Putamen (tissue), 1 donor: ENCODE data around the gene ZFHX3.

Experiments
- DNase-seq: peaks from one replicate; pipeline ENCODE4 v3.0.0-alpha.2; 2016; ENCODE audit warnings: low spot score

ZFHX3 gene

GRCh38 chr16:73037331-73037745 lies 10.6 kb downstream of the ZFHX3 start:
- no peak for DNase-seq

GRCh38 chr16:73036074-73036826 lies 11.7 kb downstream of the ZFHX3 start:
- no peak for DNase-seq

GRCh38 chr16:73034374-73034773 lies 13.6 kb downstream of the ZFHX3 start:
- no peak for DNase-seq

DNA sequence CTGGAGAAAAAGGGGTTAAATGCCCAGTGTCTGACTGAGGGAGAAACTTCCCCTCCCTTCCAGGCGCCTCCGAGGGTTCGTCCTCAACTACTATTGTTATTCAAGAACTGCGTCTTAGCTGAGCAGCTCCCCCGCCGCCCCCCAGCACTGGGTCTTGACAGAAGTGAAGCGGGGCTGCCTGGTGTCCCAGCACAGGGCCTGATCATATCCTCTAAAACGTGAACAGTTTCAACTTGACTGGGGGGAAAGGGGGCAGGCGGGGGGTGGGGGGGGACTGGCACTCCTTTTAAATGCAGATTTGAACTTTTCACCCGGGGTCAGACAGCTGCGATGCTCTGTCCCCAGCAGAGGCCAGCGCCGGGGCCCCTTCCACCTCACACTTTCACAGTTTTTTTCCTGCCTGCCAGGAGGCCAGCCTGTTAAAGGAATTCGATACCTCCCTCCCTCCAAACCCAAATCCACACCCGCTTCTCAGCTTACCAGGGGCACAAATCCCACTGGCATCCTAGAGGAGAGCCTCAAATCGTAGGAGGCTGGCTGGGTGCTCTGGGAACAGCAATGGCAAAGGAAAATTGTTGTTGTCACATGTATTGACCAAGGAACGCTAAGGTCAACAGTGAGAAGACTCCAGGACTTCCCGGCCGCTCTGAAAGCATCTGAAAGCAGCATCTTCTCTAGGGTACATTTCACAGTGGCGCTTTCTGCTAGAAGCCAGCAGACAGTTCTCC lies 14.5 kb downstream of the ZFHX3 start:
- DNase-seq, result no peak

GRCh38 chr16:73032541-73033270 lies 15.2 kb downstream of the ZFHX3 start:
- no peak for DNase-seq

DNA sequence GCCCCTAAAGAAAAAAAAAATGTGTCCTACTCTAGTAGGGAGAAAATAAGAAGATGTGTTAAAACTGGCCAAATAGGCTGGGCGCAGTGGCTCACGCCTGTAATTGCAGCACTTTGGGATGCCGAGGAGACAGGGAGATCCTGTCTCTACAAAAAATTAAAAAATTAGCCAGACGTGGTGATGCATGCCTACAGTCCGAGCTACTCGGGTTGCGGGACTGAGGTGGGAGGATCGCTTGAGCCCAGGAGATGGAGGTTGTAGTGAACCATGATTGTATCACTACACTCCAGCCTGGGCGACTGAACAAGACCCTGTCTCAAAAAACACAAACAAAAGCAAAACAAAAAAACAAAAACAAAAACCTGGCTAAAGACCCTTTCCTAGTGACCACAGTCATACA lies 15.9 kb downstream of the ZFHX3 start:
- DNase-seq, result no peak

- no peak for DNase-seq
Observed at GRCh38 chr16:73031155-73031866, 16.6 kb downstream of the ZFHX3 start.

DNA sequence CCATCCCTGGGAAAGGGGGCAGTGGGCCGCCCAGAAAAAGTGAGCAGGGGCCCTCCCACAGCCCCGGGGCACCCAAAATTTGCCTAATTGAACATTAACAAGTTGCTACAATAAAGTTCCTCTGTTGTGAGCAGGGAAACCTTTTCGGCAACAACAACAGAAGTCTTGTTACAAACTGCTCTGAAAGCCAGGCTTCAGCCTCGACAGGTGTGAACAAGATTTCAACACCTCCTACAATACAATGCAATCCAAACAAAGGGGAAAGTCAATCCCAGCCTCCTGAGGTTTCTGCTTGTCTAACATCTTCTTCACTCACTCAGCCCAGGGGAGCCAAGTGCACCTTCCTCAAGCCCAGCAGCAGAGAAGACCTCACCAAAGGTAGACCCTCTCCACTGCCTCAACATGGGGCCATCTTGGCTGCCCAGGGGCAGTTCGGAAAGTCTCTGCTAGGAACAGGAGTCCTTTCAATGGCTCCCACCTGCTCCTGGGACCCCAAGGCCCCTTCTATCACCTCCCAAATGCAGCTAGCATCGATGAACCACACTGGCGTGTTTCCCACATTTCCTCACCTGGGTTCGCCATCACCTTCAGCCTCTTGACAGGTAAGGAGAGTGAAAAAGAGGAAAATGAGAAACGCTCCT lies 19.1 kb downstream of the ZFHX3 start:
- no peak for DNase-seq

- no peak for DNase-seq
Observed at GRCh38 chr16:73028263-73028662, 19.7 kb downstream of the ZFHX3 start.

DNA sequence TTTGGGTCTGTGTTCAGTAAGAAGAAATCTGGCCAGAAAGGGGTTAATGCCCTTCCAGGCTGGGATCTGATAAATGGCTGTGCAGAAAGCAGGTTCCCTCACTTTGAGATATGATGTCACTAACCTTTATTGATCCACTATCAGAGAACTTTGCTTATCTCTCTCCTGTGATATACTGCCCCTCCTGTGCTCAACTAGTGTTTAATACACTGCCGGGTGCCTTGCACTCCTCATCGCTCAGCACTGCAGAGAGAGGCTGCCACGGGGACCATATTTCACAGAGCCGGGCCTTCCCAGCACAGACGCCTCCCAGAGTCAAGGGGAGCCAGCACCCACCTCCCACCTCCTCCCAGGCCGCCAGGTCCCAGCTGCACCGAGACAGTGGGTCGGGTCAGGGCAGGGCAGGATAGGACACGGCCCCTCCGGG lies 20.2 kb downstream of the ZFHX3 start:
- no peak for DNase-seq

DNA sequence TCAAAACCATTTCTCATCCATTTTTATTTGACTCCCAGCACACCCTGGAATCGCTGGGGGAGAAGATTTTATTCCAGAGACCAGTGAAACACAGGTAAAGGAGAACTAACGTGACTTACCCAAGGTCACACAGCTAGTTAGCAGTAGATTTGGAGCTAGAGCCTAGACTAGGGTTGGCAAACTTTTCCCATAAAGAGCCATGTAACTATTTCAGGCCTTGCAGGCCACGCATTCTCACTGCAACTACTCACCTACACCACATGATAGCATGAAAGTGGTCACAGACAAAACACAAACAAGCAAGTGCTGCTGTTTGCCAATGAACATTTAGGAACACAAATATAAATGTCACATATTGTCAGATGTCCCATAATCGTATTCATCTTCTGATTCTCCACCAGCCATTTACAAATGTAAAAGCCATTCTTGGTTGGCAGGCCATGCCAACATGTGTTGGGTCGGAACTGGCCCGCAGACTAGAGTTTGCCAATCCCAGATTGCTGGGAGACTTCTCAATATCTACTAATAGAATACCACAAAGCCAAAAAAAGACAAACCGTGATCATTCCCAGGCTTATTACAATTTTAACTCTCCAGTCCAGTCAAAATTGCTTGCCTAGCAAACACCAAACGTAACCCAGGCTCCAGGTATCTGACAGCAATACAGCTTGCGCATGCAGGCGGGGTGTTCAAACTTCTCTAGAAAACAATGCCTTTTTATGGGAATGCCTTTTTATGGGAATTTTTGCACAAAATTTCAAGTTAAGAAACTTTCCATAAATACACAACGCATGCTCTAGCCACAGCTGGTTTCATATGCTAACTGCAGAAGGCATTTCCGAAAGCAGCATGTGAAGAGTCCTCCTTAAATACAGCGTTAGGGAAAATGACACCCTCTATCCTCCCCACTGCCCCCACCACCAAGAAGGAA lies 20.9 kb downstream of the ZFHX3 start:
- DNase-seq, result no peak

DNA sequence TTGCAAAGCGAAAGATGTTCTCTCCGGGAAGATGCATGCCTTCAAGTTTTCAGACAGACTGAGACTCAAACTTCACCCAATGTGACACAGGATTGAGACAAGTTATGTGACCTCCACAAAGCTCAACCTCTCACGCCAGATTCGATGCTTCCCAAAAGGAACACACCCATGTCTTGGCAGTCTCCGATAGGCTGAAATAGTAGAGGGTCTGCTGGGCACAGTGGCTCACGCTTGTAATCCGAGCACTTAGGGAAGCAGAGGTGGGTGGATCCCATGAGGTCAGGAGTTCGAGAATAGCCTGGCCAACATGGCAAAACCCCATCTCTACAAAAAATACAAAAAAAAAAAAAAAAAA lies 22.1 kb downstream of the ZFHX3 start:
- no peak for DNase-seq

DNA sequence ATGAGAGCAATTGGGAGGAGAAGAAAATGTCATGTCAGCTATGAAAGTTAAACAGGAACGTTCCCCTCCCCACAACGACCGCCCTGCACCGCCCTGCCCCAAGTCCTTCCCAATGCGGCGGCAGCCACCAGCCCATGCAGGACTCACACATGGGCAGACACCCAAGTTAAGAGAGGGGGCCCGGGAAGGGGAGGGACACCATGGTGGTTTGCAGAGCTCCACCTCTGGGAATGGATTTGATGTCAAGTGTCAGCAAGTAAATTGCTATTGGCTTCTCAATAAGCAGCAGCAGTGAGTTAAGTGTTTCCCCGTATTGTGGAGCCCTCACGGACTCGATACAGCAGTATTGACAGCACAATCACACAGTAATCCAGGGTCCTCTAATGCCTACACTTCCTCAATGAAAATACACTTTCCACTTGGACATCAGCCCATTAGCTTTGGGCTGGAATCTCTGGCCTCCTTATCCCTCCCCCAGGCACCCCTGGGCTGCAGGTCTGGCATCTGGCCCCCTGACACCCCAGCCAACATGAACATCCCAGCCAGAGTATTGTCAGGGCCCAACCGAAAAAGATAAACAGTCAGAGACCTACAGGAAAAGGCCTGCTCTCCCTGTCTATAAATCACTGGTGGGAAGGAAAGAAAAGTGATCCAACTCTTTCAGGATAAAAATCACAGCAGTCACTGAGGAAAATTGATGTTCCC lies 22.6 kb downstream of the ZFHX3 start:
- no peak for DNase-seq

DNA sequence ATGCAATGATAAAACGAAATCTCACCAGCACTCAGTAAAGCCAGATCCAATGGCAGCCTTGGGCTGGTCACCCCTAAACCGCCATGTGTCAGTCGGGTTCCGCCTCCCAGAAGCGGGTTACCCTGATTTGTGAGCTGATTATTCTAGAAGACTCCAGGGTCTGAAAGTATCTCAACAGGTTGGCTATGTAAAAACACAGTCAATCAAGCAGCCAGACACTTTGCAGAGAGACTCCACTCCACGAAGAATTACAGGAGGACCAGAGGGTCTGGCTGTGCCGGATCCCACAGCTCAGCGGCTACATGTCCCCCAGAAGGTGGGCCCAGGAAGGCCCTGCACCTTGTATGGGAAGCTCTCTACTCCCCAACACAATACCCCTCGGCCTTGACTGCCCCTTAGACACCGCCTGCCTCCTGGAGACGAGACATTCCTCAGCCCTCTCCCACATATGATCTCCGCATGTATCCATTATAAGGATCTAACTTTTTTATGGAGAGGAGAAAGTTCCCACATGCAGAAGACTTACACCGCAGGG lies 23.3 kb downstream of the ZFHX3 start:
- DNase-seq, result no peak

- no peak for DNase-seq
Observed at GRCh38 chr16:73023752-73024570, 24.0 kb downstream of the ZFHX3 start.

DNA sequence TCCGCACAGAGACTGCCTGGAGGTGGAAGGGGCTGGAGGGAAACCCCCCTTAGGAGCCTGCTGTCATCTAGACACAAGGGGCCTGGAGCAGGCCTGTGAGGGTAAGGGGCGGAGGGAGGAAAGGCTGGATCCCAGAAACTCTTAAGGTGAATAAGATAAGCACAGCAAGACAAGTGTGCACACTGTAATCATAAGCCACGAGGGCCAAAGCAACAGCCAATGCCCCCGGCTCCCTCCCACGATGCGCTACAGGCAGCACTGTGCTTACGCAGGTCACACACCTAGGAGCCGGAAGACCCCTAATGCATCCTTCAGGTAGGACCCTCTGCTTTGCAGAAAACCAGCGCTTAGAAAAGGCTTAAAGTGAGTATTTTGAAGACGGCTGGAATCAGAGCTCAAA lies 24.6 kb downstream of the ZFHX3 start:
- DNase-seq, result no peak

DNA sequence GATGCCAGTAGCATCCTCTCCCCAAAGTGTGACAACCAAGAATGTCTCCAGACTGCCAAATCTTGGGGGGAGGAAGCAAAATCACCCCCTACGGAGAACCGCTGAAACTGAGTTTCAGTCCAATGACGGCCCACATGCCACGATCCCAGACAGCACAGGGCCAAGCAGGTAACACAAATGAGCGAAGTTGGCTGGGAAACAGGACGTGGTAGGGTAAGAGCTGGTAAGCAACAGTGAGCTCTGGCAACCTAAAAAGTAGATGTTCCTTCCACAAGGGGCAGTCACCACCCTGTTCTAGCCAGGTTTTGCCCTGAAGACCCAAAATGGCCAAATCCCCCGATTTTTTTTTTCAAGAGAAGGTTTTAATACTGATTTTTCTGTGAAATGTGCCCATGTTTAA lies 25.4 kb downstream of the ZFHX3 start:
- DNase-seq, result no peak

- no peak for DNase-seq
Observed at GRCh38 chr16:73021866-73022495, 25.9 kb downstream of the ZFHX3 start.
